SKM-1 (cell line): Measurements from ENCODE around the gene GPATCH2L.

Experiments
- DNase-seq: peaks from one replicate; lab custom pipeline; 2025; ENCODE audit not compliant: unreplicated experiment; lab: John Stamatoyannopoulos, UW

Gene GPATCH2L

DNA sequence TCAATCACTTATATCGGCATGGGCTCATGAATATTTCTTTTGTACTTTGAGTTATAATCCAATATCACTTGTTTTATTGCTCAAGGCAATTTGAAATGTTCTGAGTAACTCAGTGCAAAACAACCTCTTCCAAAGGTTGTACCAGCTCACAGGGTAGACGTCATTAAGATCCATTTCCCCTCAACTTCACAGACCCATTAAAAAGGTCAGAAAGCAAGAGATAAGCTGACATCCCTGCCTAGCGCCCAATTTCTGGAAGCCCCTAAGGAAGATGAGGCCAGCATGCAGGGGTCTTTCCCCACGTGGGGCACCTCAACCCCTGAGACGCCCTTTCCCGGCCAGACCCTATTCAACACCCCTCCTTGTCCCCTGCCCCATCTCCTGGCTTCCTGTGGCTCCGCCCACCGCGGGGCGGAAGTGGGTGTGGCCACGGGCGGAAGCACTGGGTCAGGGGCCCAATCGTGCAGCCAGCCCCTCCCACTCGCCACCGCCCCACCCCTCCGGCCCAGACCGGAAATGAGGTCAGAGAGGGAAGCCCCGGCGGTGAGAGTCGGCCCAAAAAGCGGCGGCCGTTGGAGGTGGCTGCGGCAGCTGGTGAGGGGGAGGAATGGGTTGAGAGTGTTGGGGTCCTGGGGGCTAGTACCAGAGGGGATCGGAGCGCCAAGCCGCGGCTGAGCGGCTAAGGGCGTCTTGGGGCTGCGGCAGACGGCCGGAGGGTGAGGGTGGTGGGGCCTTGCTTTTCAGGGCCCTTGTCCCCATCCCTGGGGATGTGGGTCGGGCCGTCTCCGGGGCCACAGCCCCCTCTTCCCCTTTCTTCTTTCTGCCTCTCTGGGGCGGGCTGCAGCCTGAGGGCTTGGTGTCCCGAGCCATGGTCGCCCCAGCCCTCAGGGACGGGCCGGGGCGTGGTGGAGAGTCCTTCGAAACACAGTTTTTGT, at the start of gene GPATCH2L:
Gene GPATCH2L (plus strand): TSS at position 525 of the 935 bp plus-strand sequence. CDS start 2,442 bp downstream, outside the sequence.
- DNase-seq = peak; percentile 6

DNA sequence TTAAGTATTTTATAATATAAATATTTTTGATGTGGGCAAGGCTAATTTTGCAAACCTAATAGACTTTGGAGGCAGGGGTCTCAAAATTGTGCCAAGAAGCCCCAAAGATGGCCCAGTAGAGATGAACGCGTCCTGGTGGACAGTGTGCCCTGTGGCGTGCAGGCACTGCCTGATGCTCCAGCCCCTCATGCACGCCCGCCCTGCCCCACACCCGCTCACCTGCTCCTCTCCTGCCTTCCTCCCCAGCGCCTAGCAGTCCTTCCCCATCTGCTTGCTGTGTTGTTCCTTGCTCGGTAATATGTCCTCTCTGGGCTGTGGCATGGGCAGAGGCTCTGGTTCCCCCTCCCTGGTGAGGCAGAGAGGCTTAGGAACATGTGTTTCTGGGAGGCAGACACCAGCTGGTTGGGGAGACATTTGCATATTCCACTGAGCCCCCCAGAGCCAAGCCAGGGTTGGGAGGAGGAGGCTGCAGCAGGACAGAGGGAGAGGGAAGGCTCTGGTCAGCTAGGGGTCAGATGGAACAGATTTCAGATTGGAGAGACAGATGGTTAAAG, 46.8 kb upstream of the GPATCH2L start:
- no peak for DNase-seq

DNA sequence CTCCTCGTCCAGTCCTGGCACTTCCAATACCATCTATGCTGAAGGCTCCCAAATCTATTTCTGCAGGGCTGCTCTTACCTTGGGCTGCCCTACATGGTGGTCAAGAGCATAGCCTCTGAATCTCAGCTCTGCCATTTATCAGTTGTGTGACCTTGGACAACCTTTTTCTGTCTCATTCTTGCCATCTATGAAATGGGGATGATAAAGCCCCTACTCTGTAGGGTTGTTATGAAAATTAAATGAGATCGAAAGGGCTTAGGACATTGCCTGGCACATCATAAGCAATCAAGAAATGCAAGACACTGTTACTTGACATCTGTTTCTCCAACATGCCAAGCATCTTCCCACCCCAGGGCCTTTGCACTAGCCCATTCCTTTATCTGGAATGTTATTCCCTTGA, 45.5 kb upstream of the GPATCH2L start:
- DNase-seq = no peak

DNA sequence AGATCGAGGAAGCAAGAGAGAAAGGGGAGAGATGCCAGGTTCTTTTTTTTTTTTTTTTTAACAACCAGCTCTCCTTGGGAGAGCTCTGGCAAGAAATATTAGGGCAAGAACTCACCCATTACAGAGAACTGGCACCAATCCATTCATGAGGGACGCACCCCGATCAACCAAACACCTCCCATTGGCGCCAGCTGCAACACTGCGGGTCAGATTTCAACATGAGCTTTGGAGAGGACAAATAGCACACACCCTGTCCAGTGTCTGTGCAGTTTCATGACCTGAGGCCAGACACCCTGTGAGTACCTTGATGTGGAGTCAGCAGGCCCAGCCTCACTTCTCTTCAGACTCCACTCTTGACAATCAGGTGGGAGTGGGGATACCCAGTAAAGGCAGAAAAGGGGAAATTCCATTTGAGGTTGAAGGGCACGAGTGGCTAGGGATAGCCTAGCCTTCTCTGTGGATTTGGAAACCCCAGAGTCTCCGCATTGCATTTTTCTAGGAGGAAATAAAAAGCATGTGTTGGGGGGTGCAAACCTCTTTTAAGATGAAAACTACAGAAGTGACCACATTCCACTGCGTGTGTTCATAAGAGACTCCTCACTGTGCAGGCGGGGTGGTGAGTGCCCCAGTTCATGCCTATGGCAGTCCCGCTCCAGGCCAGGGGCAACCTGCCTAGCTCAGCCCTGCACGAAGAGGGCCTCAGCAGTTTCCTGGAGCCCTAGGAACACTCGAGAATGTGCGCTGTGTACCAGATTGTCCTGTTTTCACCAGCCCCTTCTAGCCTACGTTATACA, 42.4 kb upstream of the GPATCH2L start:
- DNase-seq = no peak

DNA sequence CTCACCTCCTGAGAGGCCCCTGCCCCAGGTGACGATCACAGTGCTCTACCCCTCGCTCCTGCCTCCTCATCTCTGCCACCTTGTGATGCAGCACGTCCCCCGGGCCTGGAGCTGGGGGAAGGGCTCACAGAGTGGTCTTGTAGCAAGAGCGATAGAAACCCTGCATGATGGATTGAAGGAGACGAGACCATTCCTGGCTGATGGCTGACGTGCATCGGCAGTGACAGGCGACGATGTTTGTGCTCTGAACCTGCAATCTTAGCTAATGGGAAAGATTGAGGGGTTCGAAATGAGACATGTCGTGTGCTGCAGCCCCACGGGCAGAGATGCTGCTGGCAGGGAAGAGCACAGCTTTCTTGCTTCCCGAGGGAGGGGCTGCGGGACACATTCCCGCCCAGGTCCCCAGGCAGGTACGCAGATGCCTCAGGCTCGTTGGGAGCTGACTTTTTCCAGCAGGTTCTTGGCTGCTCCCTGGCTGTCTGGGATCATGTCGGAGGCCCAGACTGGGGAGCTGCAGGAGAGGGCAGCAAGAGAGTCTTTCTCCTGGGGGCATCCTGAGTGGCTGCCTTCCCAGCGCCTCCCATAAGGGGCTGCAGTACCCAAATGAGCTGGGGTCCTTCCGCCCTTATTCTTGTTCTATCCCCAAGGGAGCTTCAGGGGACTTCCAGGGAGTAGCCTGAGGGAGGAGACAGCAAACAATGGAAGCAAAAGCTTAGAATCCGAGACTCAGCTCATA, 38.7 kb upstream of the GPATCH2L start:
- DNase-seq = no peak

DNA sequence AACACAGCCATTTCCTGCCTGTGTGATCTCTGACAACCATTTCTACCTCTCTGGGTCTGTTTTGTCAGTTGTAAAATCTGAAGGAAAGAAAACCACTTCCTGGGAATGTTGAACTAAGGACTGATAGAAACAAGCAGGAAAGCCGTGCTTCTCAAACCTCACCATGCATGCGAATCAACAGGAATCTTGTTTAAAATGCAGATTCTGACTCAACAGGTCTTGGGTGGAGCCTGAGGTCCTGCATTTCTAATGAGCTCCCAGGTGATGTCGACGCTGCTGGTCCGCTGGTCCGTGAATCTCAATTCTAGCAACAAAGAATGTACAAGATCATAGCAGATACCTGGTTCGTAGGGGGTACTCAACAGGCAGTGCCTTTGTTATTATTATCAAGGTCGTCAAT, 38.0 kb upstream of the GPATCH2L start:
- no peak for DNase-seq

DNA sequence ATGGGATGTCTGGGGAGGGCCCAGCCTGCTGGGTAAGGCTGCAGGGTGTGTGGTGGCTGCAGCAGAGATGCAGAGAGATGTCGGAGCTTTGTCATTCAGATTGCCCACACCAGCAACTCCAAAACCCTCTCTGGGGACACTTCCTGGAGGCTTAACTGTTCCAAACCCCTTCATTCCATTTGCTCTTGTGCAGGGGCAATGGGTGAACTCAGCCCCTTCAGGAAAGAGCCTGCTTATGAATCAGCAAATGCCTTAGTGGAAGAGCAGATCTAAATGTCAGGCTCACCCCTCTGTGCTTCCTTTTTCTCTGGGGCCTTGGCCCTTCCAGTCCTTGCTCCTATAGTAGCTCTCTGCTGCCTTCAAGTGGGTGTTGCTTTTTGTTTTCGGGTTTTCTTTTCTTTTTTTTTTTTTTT, 36.7 kb upstream of the GPATCH2L start:
- no peak for DNase-seq

DNA sequence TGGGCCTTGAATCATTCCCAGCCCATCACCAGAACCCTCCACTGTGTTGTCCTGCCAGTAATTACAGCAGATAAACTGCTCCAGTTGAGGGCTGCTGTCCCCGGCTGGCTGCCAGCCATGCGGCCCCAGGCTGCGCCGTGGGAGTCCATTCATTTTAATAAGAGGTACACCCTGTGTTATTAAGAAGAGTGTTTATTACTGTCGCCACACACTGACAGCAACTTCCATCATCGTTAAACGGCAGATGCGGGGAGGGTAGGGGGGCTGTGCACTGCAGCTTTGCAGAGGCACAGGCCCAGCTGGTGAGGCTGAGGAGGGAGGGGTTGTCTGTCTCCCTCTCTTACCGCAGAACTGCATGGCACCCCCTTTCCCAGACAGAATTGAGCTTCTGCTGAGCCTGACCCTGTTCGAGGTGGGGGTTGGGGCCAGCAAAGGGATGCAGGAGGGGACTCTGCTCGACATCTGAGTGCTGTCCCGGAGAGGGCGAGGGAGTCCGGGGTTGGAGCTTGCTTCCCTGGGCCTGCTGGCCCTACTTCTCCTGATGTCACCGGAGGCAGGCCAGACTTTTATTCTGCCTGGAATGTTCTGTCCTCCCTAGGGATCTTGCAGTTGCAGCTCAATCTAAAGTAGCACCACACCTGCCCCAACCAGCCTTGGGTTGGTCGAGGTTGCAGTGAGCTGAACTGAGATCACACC, 33.8 kb upstream of the GPATCH2L start:
- no peak for DNase-seq

DNA sequence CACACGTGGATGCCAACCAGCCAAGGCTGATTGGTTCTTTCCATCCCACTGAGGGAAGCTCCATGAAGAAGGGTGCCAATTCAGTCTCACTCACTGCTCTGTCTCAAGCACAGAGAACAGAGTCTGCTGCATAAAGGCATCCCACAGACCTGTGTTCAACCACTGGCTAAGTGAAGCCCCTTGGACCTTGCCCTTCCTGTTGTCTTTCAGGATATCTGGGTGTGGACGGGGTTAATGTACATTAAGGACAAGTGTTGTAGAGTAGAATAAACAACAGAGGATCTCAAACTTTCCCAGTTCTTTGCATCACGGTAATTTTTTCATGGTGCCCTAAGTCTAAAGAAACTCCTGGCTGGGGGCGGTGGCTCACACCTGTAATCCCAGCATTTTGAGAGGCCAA, 33.1 kb upstream of the GPATCH2L start:
- no peak for DNase-seq

DNA sequence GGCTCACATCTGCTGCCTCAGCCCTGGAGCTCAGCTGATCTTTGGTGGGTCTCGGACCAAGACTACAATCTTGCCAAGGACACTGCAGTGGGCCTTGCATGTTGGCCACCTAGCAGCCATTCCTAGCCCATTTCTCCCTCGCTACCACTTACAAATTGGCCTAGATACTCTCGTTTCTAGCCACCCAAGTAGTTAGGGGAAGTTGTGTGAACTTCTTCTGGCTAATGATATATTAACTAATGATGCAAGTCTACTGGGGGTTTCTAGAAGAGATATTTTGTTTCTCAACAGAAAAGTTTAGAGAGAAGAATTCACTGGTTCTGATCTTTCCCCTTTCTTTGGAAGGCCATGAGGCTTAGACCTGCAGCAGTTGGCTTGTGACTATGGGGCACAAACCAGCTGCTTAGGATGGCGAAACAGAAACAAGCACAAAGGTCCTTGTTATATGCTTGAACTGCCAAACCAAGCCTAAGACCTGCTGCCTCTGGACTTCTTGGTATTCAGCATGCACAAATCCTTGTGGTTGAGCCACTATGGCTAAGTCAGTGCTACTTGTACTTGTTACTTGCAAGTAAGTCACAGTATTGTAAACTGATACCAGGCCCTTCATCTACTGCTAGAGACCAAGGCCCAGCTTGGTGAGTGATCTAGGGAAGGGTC, 30.5 kb upstream of the GPATCH2L start:
- no peak for DNase-seq

DNA sequence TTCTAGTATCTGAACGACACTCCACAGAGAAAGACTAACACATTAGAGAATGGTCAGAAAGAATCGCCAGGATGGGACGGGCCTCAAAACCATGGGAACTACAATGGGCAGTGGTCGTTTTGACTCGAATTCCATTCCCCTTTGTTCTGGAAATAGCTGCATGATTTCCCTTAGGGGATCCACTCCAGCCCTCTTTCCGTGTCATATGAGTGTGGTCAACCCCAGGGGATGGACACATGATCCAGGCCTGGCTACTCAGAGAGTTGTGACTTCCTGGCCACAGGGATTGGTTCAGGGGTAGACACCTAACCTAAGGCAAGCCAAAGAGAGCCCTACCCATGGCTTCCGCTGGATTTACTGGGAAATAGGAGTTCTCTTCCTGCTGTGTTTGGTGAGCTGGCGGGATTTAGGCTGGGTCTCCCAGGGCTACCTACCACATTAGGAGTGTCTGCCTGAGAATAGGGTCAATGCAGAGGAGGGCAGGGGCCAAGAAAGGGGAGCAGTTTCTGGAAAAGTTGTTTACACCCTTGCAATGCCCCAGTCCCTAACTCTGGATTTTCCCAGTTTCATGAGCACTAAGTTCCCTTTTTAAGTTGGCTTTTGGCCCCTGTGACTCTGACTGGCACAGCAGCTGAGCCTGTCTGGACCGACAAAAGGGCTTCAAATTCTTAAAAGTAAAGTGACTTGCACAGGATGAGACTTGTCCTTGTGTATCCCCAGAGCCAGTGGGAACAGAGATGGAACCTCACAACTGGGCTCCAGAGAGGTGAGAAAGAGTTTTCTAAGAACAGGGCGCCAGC, 28.1 kb upstream of the GPATCH2L start:
- no peak for DNase-seq

DNA sequence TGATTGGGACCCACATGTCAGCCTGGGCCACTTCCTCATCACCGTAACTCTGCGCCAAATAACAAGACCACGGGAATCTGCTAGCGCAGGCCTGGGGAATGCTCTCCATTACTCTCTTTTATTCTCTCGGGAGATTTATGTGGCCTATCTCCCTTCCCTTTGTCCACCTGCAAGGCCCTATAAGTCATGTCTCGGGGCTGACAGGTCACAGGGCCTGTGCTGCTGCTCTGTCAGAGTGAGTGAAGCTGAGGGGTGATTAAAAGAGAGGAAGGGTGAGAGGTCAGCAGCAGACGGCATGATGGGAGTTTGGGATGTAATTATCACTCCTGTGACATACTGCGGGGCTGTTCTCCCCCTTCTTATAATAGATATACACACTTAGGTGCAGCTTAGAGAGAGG, 26.2 kb upstream of the GPATCH2L start:
- DNase-seq = no peak

DNA sequence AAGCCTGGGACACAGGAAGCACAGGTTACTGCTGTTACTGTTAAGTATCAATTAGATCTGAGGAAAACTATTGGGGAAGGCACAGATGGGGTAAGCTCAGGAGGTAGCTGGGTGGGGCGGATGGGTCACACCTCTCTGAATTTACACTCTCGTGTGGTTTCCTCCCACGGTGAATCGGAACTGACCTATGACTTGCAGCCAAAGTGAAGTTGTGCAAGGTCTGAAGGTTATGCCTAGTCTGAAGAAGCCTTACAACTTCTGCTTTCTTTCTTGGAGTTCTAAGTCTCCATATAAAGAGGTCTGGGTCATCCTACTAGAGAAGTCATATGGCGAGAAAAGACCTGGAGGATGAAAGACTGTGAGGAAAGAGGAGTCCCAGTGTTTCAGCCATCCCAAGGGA, 25.6 kb upstream of the GPATCH2L start:
- peak; percentile 14 for DNase-seq

DNA sequence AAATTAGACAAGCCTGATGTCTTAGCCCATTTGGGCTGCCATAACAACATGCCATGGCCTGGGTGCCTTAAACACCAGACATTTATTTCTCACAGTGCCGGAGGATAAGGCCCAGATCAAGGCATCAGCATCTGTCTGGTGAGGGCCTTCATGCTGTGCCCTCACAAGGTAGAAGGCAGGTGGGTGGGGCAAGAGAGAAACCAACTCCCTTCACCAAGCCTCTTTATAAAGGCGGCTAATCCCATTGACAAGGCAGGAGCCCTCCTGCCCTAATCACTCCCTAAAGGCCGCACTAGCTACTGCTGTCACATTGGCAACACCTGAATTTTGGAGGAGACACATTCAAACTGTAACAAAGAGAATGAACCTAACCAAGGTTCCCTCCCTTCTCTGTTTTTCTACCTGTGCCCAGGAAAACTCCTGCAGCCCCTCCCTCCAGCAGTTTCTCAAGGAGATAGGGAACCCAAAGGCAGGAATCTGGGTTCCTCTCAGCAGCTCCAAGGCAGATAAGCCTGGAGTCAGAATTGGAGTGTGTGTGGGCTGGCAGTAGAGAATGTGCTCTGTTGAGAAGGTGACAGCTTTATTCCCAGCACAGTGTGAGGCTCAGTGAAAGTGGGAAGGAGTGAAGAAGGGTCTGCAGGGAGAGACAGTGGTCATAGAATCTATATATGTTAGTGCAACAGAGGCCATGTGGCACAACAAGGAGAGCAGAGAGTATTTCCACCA, 21.7 kb upstream of the GPATCH2L start:
- no peak for DNase-seq

DNA sequence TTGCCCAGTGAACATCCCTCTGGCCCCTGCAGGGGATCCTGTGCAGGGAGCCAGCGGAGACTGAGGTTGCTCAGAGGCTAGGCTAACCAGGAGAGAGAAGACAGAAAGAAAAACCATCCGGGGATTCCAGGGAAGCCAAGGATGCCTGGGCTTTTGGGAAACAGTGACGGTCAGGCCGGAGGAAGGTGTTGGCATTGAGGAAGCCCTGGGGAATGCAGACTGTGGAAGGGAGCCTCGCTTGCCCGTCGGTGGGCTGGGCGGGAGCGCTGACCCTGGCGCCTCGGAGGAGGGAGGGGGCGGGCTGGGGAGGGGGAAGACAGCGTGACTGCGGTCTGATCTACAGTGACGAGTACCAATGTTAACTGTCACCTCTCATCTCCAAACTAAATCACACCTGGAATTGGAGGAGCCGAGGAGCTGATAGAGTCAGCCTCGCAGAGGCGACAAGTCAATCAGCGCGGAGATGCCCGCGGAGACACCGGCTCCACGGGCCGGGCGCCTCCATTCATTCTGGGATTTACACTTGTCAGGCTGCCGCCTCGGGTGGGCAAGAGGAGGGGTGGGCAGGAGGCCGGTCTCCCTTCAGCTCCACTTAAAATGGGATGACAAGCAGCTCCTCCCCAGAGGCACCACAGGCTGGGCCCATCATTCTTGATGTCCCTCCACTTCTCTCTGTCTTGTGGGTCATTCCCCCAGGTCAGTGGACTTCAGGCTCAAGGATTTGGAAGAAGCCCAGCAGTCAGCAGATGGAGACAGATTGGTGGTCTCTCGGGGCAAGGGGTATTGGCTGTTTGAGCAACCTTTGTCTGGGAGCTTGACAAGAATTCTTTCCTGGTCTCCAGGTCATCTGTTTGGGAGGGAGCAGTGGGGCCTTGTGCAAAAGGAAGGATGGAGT, 20.4 kb upstream of the GPATCH2L start:
- DNase-seq = no peak

DNA sequence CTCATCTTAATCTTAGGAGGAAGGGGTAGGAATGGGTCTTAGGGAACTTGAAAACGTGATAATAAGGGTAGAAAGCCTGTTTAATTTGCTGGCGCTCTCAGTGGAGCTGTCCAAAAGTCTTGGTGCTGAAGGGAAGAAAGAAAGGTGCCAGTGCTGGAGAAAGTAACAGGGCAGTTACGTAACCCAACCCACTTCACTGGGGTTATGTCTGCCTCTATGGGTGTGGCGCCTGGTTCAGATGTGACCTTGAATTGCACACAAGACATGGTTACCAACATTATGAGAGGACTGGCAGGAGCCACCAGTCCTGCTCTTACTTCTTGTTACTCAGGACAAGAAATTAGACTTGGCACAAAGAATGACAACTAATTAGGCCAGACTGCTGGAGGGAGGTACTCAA, 18.6 kb upstream of the GPATCH2L start:
- DNase-seq = no peak

DNA sequence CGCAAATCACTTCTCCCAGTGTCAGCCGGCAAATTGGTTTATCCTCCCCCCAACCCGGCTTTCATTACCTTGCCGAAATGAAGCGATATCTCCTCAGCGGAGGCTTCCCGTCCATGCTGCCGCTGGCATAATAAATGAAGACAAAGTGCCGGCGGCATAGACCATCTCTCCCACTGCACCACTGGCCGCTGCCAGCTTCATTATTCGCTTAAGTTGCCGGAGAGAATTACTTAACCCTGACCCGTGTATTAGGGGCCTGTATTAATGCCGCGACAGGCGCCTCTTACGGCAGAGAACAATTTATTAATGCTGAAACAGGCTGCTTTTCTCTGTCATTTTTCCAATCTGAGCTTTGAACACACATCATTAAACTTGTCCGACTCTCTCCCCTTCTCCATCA, 17.5 kb upstream of the GPATCH2L start:
- DNase-seq = no peak
